Osteocyte (in vitro differentiated cells): ENCODE measurements around the gene GSG1L. TPM values are rescaled to one million over a fixed set of nuclear protein-coding genes. Genes with fewer than 3 reads are reported as not detected.

Experiments
- DNase-seq: peaks from one replicate; pipeline ENCODE4 v3.0.0; 2021; ENCODE audit warnings: mixed read lengths; ENCODE audit not compliant: unreplicated experiment; ENCODE audit errors: extremely low spot score
- H3K27ac Mint-ChIP-seq: one replicate; pipeline ENCODE4 v1.8.0; 2021; ENCODE audit warnings: mild to moderate bottlenecking, mixed read lengths; ENCODE audit not compliant: unreplicated experiment
- H3K27me3 Mint-ChIP-seq: one replicate; pipeline ENCODE4 v1.8.0; 2021; ENCODE audit warnings: mixed read lengths; ENCODE audit not compliant: unreplicated experiment
- H3K36me3 Mint-ChIP-seq: one replicate; pipeline ENCODE4 v1.8.0; 2021; ENCODE audit warnings: mixed read lengths; ENCODE audit not compliant: unreplicated experiment
- H3K4me1 Mint-ChIP-seq: one replicate; pipeline ENCODE4 v1.8.0; 2021; ENCODE audit warnings: mixed read lengths; ENCODE audit not compliant: unreplicated experiment
- H3K4me3 Mint-ChIP-seq: one replicate; pipeline ENCODE4 v1.8.0; 2021; ENCODE audit warnings: mild to moderate bottlenecking, moderate library complexity, mixed read lengths; ENCODE audit not compliant: unreplicated experiment
- H3K9me3 Mint-ChIP-seq: one replicate; pipeline ENCODE4 v1.8.0; 2021; ENCODE audit warnings: mixed read lengths; ENCODE audit not compliant: unreplicated experiment
- CTCF ChIP-seq: fragments of 200-600 bp; sonication (generic); IDR thresholded peaks from 2 replicates; pipeline ENCODE4 v1.5.0; 2021; ENCODE audit warnings: antibody characterized with exemption, mild to moderate bottlenecking, moderate library complexity
- total RNA-seq: library from RNA; stranded (reverse); gene quantifications from 2 replicates; pipeline ENCODE4 v1.2.1, GENCODE V29; 2021

GSG1L gene
- total RNA-seq, 1 donor from 2014 or later: not detected

- Mint-ChIP-seq H3K27ac (no peak overlapping the region), H3K4me3 (no peak overlapping the region), H3K9me3 (no peaks in the 10 kb centered on the region), H3K4me1 (no peaks in the 10 kb centered on the region), H3K27me3 (peaks cover 6% of the 10 kb centered on the region), H3K36me3 (no peaks in the 10 kb centered on the region)
- no peak for DNase-seq
- TF ChIP-seq CTCF: no peak
Observed at GRCh38 chr16:27925612-27926011, 137.9 kb downstream of the GSG1L start.

GRCh38 chr16:27924411-27925118 lies 138.9 kb downstream of the GSG1L start:
- no peaks in the 10 kb centered on the region for H3K9me3 Mint-ChIP-seq
- H3K4me3 Mint-ChIP-seq: no peak overlapping the region
- no peak for TF ChIP-seq CTCF
- H3K27ac Mint-ChIP-seq: no peak overlapping the region
- H3K36me3 Mint-ChIP-seq: no peaks in the 10 kb centered on the region
- DNase-seq: no peak
- no peaks in the 10 kb centered on the region for H3K4me1 Mint-ChIP-seq
- H3K27me3 Mint-ChIP-seq: peaks cover 9% of the 10 kb centered on the region

GRCh38 chr16:27923751-27924150 lies 139.8 kb downstream of the GSG1L start:
- Mint-ChIP-seq H3K4me3 (no peak overlapping the region), H3K9me3 (no peaks in the 10 kb centered on the region), H3K27me3 (peaks cover 9% of the 10 kb centered on the region), H3K27ac (no peak overlapping the region), H3K36me3 (no peaks in the 10 kb centered on the region), H3K4me1 (no peaks in the 10 kb centered on the region)
- TF ChIP-seq CTCF: no peak
- DNase-seq: no peak

GRCh38 chr16:27922433-27922832 lies 141.1 kb downstream of the GSG1L start:
- Mint-ChIP-seq H3K27me3 (peaks cover 9% of the 10 kb centered on the region), H3K36me3 (no peaks in the 10 kb centered on the region), H3K4me3 (no peak overlapping the region), H3K4me1 (no peaks in the 10 kb centered on the region), H3K27ac (no peak overlapping the region), H3K9me3 (no peaks in the 10 kb centered on the region)
- no peak for TF ChIP-seq CTCF
- no peak for DNase-seq

- no peaks in the 10 kb centered on the region for H3K36me3 Mint-ChIP-seq
- H3K4me3 Mint-ChIP-seq: no peak overlapping the region
- H3K9me3 Mint-ChIP-seq: no peaks in the 10 kb centered on the region
Observed at GRCh38 chr16:27921134-27921533, 142.4 kb downstream of the GSG1L start.

More at GRCh38 chr16:27921134-27921533, 142.4 kb downstream of the GSG1L start:
- no peak for TF ChIP-seq CTCF
- DNase-seq: no peak
- no peaks in the 10 kb centered on the region for H3K4me1 Mint-ChIP-seq
- H3K27me3 Mint-ChIP-seq: peaks cover 9% of the 10 kb centered on the region
- no peak overlapping the region for H3K27ac Mint-ChIP-seq
